ENCODE results near the gene TOR2A. TPM values are rescaled to one million over a fixed set of nuclear protein-coding genes. Genes with fewer than 3 reads are reported as not detected.

Gene TOR2A
- total RNA-seq, 1 donor from 2014 or later: 29.1 TPM

DNA sequence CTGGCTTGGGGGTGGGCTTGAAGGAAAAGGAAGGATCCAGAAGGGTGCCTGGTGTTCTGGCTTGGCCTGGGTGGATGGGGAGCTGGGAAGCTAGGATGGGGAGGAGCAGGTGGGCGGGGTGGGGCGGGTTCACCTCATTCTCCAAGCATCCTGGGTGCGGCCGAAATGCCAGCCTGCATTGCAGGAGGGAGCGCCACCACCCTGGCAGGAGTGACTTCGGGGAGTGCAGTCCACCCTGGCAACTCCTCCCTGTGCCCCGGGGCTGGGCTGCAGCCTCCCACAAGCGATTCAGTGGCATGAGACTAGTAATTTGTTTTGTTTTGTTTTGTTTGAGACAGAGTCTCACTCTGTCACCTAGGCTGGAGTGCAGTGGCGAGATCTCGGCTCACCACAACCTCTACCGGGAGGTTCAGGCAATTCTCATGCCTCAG is 13.7 kb downstream of the TOR2A start:
- TF ChIP-seq CTCF (IDR thresholded peaks at IDR 0.05; ENCODE audit: unreplicated experiment): no peak
- Mint-ChIP-seq H3K36me3 (ENCODE audit: low read depth, unreplicated experiment) (no peaks in the 10 kb centered on the region), H3K4me3 (ENCODE audit: unreplicated experiment) (no peak overlapping the region), H3K27ac (ENCODE audit: unreplicated experiment) (no peak overlapping the region), H3K4me1 (ENCODE audit: unreplicated experiment) (peaks cover 16% of the 10 kb centered on the region), H3K27me3 (ENCODE audit: unreplicated experiment) (peaks cover 9% of the 10 kb centered on the region), H3K9me3 (ENCODE audit: unreplicated experiment) (no peaks in the 10 kb centered on the region)
- no peak for DNase-seq (ENCODE audit: low spot score)

- Mint-ChIP-seq H3K27ac (ENCODE audit: unreplicated experiment) (no peak overlapping the region), H3K4me3 (ENCODE audit: unreplicated experiment) (no peak overlapping the region), H3K27me3 (ENCODE audit: unreplicated experiment) (peaks cover 9% of the 10 kb centered on the region), H3K36me3 (ENCODE audit: low read depth, unreplicated experiment) (no peaks in the 10 kb centered on the region), H3K9me3 (ENCODE audit: unreplicated experiment) (no peaks in the 10 kb centered on the region), H3K4me1 (ENCODE audit: unreplicated experiment) (peaks cover 16% of the 10 kb centered on the region)
- TF ChIP-seq CTCF (IDR thresholded peaks at IDR 0.05; ENCODE audit: unreplicated experiment): no peak
- DNase-seq (ENCODE audit: low spot score): no peak
Measured at GRCh38 chr9:127720865-127721227, 14.2 kb downstream of the TOR2A start.

DNA sequence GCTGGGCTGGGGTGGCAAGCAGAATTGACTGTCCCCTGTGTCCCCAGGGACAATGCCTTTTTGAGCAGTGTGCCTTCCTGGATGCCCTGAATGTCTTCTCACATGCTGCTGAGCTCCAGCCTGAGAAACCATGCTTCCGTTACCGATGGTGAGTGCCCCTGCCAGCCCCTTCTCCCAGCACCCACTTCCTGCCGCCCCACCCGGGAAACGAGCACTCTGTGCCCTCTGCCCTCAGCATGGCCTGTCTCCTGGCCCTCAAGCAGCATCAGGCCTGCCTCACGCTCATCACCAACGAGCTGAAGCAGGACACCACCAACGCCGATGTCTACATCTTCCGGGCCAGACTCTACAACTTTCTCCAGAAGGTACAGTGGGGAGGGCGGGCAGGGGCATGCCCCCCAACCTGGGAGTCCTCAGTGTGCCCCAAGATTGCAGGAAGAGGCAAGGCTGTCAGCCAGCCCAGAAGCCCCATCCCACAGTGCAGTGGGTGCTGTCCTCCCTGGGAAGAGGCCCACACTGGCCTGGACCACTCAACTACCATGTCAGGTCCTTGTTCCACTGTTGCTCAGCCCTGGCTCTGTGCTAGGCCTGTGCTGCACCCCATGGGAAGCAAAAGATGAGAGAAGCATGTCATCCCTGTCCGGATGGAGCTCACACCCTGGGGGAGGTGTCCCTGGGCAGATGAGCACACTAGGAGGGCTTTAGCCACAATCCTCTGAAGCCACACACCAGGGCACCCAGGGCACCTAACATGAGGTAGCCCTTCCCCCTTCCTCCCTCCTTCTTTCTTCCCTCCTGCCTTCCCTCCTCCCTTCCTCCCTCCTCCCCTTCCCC is 14.8 kb downstream of the TOR2A start:
- H3K4me3 Mint-ChIP-seq (ENCODE audit: unreplicated experiment): no peak overlapping the region
- TF ChIP-seq CTCF (IDR thresholded peaks at IDR 0.05; ENCODE audit: unreplicated experiment): no peak
- no peak for DNase-seq (ENCODE audit: low spot score)
- H3K27ac Mint-ChIP-seq (ENCODE audit: unreplicated experiment): no peak overlapping the region
- H3K4me1 Mint-ChIP-seq (ENCODE audit: unreplicated experiment): peaks cover 16% of the 10 kb centered on the region
- peaks cover 9% of the 10 kb centered on the region for H3K27me3 Mint-ChIP-seq (ENCODE audit: unreplicated experiment)
- no peaks in the 10 kb centered on the region for H3K36me3 Mint-ChIP-seq (ENCODE audit: low read depth, unreplicated experiment)
- no peaks in the 10 kb centered on the region for H3K9me3 Mint-ChIP-seq (ENCODE audit: unreplicated experiment)

- Mint-ChIP-seq H3K27me3 (ENCODE audit: unreplicated experiment) (peaks cover 11% of the 10 kb centered on the region), H3K4me3 (ENCODE audit: unreplicated experiment) (no peak overlapping the region), H3K4me1 (ENCODE audit: unreplicated experiment) (peaks cover 6% of the 10 kb centered on the region), H3K36me3 (ENCODE audit: low read depth, unreplicated experiment) (no peaks in the 10 kb centered on the region), H3K9me3 (ENCODE audit: unreplicated experiment) (no peaks in the 10 kb centered on the region), H3K27ac (ENCODE audit: unreplicated experiment) (no peak overlapping the region)
- DNase-seq (ENCODE audit: low spot score): no peak
- no peak for TF ChIP-seq CTCF (IDR thresholded peaks at IDR 0.05; ENCODE audit: unreplicated experiment)
Measured at GRCh38 chr9:127717766-127718165, 17.3 kb downstream of the TOR2A start.

DNA sequence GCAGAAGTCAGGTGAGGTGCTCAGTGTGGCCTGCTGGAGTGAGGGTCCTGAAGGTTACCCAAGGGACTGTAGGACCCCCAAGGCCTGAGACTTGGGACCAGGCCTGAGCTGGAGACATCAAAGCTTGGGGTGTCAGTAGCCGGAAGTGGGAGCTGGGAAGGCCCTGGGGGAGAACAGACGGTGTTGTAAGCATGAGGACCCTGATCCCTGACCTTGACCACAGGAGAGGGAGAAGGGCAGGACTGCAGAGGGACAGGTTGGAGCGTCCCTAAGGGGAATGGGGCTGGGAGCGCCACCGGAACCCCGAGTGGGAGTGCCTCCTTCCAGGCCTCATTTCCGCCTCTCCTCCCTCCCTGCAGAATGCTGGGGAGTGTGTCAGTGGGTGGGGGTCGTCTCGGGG is 18.7 kb downstream of the TOR2A start:
- peak overlapping the region; percentile 86 for H3K27ac Mint-ChIP-seq (ENCODE audit: unreplicated experiment)
- H3K9me3 Mint-ChIP-seq (ENCODE audit: unreplicated experiment): no peaks in the 10 kb centered on the region
- DNase-seq (ENCODE audit: low spot score): no peak
- no peaks in the 10 kb centered on the region for H3K36me3 Mint-ChIP-seq (ENCODE audit: low read depth, unreplicated experiment)
- peaks cover 6% of the 10 kb centered on the region for H3K4me1 Mint-ChIP-seq (ENCODE audit: unreplicated experiment)
- peak overlapping the region; percentile 95 for H3K4me3 Mint-ChIP-seq (ENCODE audit: unreplicated experiment)
- no peak for TF ChIP-seq CTCF (IDR thresholded peaks at IDR 0.05; ENCODE audit: unreplicated experiment)
- H3K27me3 Mint-ChIP-seq (ENCODE audit: unreplicated experiment): peaks cover 11% of the 10 kb centered on the region

Measured in endothelial cell (in vitro differentiated cells).